K562 (cell line): ENCODE results near the gene BNIPL. TPM values are rescaled to one million over a fixed set of nuclear protein-coding genes. Genes with fewer than 3 reads are reported as not detected.

Source experiments
- BRD9 ChIP-seq: fragments of 450-650 bp; IDR thresholded peaks from 2 replicates; pipeline ENCODE4 v1.6.1; 2018; ENCODE audit warnings: low read depth; ENCODE audit not compliant: partially characterized antibody
- CBX8 ChIP-seq: fragments of 200-600 bp; sonication (generic); IDR thresholded peaks from 2 replicates; pipeline ENCODE4 v1.6.1; 2012; ENCODE audit warnings: borderline replicate concordance, mixed run types, low read depth, mild to moderate bottlenecking, moderate library complexity, mixed read lengths, low read length, control low read depth, inconsistent platforms; ENCODE audit not compliant: poor library complexity, severe bottlenecking; ENCODE audit errors: extremely low read depth
- CREB1 ChIP-seq, 2 experiments: sonication (generic) in 1 of 2; formaldehyde crosslinking in 1 of 2; IDR thresholded peaks; 2 replicates each; pipeline versions ENCODE4 v1.6.1 to v1.8.0; 2012 to 2022; ENCODE audit warnings: inconsistent platforms in 1 of 2, mild to moderate bottlenecking in 1 of 2, missing genetic modification reagents in 1 of 2, moderate library complexity in 1 of 2
- CSDE1 ChIP-seq, 2 experiments: fragments of 450-650 bp; IDR thresholded peaks; 2 replicates each; pipeline ENCODE4 v1.6.1; 2016; ENCODE audit warnings: mild to moderate bottlenecking in 1 of 2
- ETS2 ChIP-seq: IDR thresholded peaks from 2 replicates; pipeline ENCODE4 v1.6.1; 2016; ENCODE audit warnings: borderline replicate concordance, missing genetic modification characterization, mild to moderate bottlenecking, moderate library complexity, missing compliant biosample characterization; ENCODE audit not compliant: poor library complexity, severe bottlenecking
- HMG20B ChIP-seq: fragments of 250-450 bp; sonication (Bioruptor Pico); IDR thresholded peaks from 2 replicates; pipeline ENCODE4 v1.5.0; 2021; ENCODE audit warnings: mild to moderate bottlenecking
- KDM2B ChIP-seq: fragments of 250-450 bp; sonication (Bioruptor Pico); IDR thresholded peaks from 2 replicates; pipeline ENCODE4 v1.8.0; 2021; ENCODE audit warnings: mild to moderate bottlenecking, moderate library complexity
- MCM7 ChIP-seq, 2 experiments: fragments of 450-650 bp; IDR thresholded peaks; 2 replicates each; pipeline ENCODE4 v1.6.1; 2016 to 2018
- SAFB2 ChIP-seq: fragments of 200-400 bp; formaldehyde crosslinking; IDR thresholded peaks from 2 replicates; pipeline ENCODE4 v1.6.1; 2018; ENCODE audit warnings: borderline replicate concordance, low read length, low read depth, moderate library complexity; ENCODE audit not compliant: severe bottlenecking
- SETDB1 ChIP-seq: IDR thresholded peaks from one replicate; pipeline ENCODE4 v1.6.1; 2012; ENCODE audit warnings: low read length, control low read depth, inconsistent platforms
- TEAD1 ChIP-seq, 2 experiments: fragments of 450-650 bp in 1 of 2; sonication (generic) in 1 of 2; formaldehyde crosslinking; IDR thresholded peaks; 2 replicates each; pipeline versions ENCODE4 v1.4.0 to v1.8.0; 2020 to 2022; ENCODE audit warnings: mild to moderate bottlenecking in 2 of 2, missing genetic modification reagents in 1 of 2
- U2AF1 ChIP-seq: fragments of 200-400 bp; formaldehyde crosslinking; optimal IDR thresholded peaks from 2 replicates; pipeline ENCODE3; 2017; ENCODE audit warnings: mild to moderate bottlenecking, low read depth, low read length, moderate library complexity
- ZNF57 ChIP-seq: fragments of 450-650 bp; formaldehyde crosslinking; IDR thresholded peaks from 2 replicates; pipeline ENCODE4 v1.4.0; 2020; ENCODE audit warnings: mild to moderate bottlenecking, moderate library complexity
- ZNF766 ChIP-seq: fragments of 200-800 bp; sonication (Bioruptor generic); conservative IDR thresholded peaks from 2 replicates; pipeline ENCODE4 v1.6.1; 2016; ENCODE audit warnings: missing genetic modification characterization, missing compliant biosample characterization
- polyA plus RNA-seq, 8 experiments: library from polyadenylated mRNA; depleted of rRNA in 4 of 8; stranded (reverse) in 5 of 8; unstranded in 3 of 8; fragments of >200 nt; fragmentation: Nextera tagmentation in 2 of 8; fragmentation: Illumina TruSeq in 1 of 8; extraction: Ambion mirVana in 2 of 8; extraction: Trizol in 1 of 8; gene quantifications; 2 replicates each; pipeline versions ENCODE4 v1.2.1 to v1.2.3, GENCODE V29; 2011 to 2014; ENCODE audit warnings: inconsistent platforms in 1 of 8, missing spikeins in 1 of 8
- total RNA-seq, 7 experiments: library from RNA; depleted of rRNA in 6 of 7; stranded (reverse); fragments of >200 nt in 6 of 7; fragmentation: Illumina TruSeq in 2 of 7; extraction: Trizol in 2 of 7; gene quantifications; 2 replicates each; pipeline versions ENCODE4 v1.2.1 to v1.2.3, GENCODE V29; 2011 to 2021; ENCODE audit warnings: low replicate concordance in 1 of 7
- TF ChIP-seq, protein P1 (sequence below): fragments of 450-650 bp; IDR thresholded peaks from 2 replicates; pipeline ENCODE4 v1.6.1; 2016; ENCODE audit warnings: low read depth, mild to moderate bottlenecking, moderate library complexity
- TF ChIP-seq, protein P2 (sequence below): fragments of 450-650 bp; conservative IDR thresholded peaks from 2 replicates; pipeline ENCODE4 v1.6.1; 2016; ENCODE audit warnings: missing genetic modification characterization, low read depth, mild to moderate bottlenecking, control low read depth, missing compliant biosample characterization
- TF ChIP-seq, protein P3 (sequence below): fragments of 450-650 bp; formaldehyde crosslinking; IDR thresholded peaks from 2 replicates; pipeline ENCODE4 v1.4.0; 2022; ENCODE audit warnings: missing genetic modification characterization
- TF ChIP-seq, protein P4 (sequence below): fragments of 250-450 bp; sonication (Bioruptor Pico); IDR thresholded peaks from 2 replicates; pipeline ENCODE4 v1.8.0; 2021; ENCODE audit warnings: mild to moderate bottlenecking, moderate library complexity
- TF ChIP-seq, protein P5 (sequence below), 2 experiments: IDR thresholded peaks; 2 replicates each; pipeline ENCODE4 v1.6.1; 2011; ENCODE audit warnings: borderline replicate concordance in 1 of 2, control low read depth in 1 of 2, low read depth in 1 of 2, low read length in 1 of 2, mild to moderate bottlenecking in 1 of 2, mixed read lengths in 1 of 2, moderate library complexity in 1 of 2; ENCODE audit not compliant: insufficient read depth in 1 of 2, insufficient read length in 1 of 2, poor library complexity in 1 of 2, severe bottlenecking in 1 of 2; ENCODE audit errors: extremely low read depth in 1 of 2
- TF ChIP-seq, protein P6 (sequence below): fragments of 250-450 bp; sonication (Bioruptor Pico); IDR thresholded peaks from 2 replicates; pipeline ENCODE4 v1.8.0; 2022; ENCODE audit warnings: inconsistent platforms, mild to moderate bottlenecking, moderate library complexity, borderline replicate concordance

Gene BNIPL
- total and polyA plus RNA-seq, 9 of the 15 experiments (the other 6 are each of a cell fraction or from before 2014, with no cell fraction given): 0.08 to 1.4 (median 0.68) TPM

DNA sequence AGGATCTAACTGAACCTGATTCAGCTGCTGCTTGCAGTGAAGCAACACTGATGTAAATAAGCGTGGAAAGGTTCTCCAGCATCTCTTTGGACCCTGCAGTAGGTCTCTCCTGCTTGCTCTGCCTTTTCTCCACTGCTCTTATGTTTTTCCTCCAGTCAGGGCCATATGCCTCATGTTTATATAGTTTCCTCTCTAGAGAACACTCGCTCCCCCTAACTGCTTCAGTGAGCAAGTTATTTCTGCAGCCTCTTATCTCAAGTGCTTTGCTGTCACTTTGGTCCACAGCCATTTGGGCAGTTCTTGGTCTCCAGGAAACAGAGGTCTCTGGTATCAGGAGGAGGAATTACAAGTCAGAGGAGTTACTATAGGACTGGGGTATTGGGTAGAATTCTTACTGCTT, 22.9 kb upstream of the BNIPL start (continued):
- TF ChIP-seq, protein P1, sequence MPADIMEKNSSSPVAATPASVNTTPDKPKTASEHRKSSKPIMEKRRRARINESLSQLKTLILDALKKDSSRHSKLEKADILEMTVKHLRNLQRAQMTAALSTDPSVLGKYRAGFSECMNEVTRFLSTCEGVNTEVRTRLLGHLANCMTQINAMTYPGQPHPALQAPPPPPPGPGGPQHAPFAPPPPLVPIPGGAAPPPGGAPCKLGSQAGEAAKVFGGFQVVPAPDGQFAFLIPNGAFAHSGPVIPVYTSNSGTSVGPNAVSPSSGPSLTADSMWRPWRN: no peak
- no peak for TF ChIP-seq U2AF1
- TF ChIP-seq BRD9: no peak
- TF ChIP-seq, protein P2, sequence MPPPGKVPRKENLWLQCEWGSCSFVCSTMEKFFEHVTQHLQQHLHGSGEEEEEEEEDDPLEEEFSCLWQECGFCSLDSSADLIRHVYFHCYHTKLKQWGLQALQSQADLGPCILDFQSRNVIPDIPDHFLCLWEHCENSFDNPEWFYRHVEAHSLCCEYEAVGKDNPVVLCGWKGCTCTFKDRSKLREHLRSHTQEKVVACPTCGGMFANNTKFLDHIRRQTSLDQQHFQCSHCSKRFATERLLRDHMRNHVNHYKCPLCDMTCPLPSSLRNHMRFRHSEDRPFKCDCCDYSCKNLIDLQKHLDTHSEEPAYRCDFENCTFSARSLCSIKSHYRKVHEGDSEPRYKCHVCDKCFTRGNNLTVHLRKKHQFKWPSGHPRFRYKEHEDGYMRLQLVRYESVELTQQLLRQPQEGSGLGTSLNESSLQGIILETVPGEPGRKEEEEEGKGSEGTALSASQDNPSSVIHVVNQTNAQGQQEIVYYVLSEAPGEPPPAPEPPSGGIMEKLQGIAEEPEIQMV (tag): no peak
- TF ChIP-seq TEAD1 (CRISPR knock-in tag; IDR thresholded peaks at IDR 0.05): no peak
- TF ChIP-seq ZNF766 (CRISPR knock-in tag): no peak
- TF ChIP-seq, protein P3, sequence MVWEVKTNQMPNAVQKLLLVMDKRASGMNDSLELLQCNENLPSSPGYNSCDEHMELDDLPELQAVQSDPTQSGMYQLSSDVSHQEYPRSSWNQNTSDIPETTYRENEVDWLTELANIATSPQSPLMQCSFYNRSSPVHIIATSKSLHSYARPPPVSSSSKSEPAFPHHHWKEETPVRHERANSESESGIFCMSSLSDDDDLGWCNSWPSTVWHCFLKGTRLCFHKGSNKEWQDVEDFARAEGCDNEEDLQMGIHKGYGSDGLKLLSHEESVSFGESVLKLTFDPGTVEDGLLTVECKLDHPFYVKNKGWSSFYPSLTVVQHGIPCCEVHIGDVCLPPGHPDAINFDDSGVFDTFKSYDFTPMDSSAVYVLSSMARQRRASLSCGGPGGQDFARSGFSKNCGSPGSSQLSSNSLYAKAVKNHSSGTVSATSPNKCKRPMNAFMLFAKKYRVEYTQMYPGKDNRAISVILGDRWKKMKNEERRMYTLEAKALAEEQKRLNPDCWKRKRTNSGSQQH (CRISPR knock-in tag): no peak
- no peak for TF ChIP-seq SETDB1
- TF ChIP-seq ZNF57 (CRISPR knock-in tag): no peak
- TF ChIP-seq CSDE1 (IDR thresholded peaks at IDR 0.05): no peak
- TF ChIP-seq ETS2 (tag): no peak
- TF ChIP-seq, protein P4, sequence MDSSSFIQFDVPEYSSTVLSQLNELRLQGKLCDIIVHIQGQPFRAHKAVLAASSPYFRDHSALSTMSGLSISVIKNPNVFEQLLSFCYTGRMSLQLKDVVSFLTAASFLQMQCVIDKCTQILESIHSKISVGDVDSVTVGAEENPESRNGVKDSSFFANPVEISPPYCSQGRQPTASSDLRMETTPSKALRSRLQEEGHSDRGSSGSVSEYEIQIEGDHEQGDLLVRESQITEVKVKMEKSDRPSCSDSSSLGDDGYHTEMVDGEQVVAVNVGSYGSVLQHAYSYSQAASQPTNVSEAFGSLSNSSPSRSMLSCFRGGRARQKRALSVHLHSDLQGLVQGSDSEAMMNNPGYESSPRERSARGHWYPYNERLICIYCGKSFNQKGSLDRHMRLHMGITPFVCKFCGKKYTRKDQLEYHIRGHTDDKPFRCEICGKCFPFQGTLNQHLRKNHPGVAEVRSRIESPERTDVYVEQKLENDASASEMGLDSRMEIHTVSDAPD: no peak
- no peak for TF ChIP-seq CREB1 (IDR thresholded peaks at IDR 0.05)
- TF ChIP-seq CREB1 (CRISPR knock-in tag; IDR thresholded peaks at IDR 0.05): no peak
- TF ChIP-seq SAFB2: no peak
- TF ChIP-seq MCM7 (IDR thresholded peaks at IDR 0.05): no peak
- TF ChIP-seq CBX8: no peak
- TF ChIP-seq, protein P5, sequence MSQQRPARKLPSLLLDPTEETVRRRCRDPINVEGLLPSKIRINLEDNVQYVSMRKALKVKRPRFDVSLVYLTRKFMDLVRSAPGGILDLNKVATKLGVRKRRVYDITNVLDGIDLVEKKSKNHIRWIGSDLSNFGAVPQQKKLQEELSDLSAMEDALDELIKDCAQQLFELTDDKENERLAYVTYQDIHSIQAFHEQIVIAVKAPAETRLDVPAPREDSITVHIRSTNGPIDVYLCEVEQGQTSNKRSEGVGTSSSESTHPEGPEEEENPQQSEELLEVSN (IDR thresholded peaks at IDR 0.05; ENCODE audit: borderline replicate concordance in 1 of 2, extremely low read depth in 1 of 2, insufficient read depth in 1 of 2, insufficient read length in 1 of 2, low read depth in 1 of 2, low read length in 1 of 2, poor library complexity in 1 of 2, severe bottlenecking in 1 of 2): no peak
- TF ChIP-seq KDM2B (CRISPR knock-in tag): no peak
- no peak for TF ChIP-seq HMG20B
- TF ChIP-seq, protein P6, sequence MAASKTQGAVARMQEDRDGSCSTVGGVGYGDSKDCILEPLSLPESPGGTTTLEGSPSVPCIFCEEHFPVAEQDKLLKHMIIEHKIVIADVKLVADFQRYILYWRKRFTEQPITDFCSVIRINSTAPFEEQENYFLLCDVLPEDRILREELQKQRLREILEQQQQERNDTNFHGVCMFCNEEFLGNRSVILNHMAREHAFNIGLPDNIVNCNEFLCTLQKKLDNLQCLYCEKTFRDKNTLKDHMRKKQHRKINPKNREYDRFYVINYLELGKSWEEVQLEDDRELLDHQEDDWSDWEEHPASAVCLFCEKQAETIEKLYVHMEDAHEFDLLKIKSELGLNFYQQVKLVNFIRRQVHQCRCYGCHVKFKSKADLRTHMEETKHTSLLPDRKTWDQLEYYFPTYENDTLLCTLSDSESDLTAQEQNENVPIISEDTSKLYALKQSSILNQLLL (CRISPR knock-in tag): no peak
